MCF 10A (cell line): ENCODE data around the gene LDB2. TPM values are rescaled to one million over a fixed set of nuclear protein-coding genes. Genes with fewer than 3 reads are reported as not detected.
A peak's percentile ranks its signal among the peaks of the same experiment; 100 is the strongest.
"Not testable (repeated sequence)": the region's sequence is repeated elsewhere in the genome, so short reads cannot be mapped to it uniquely, and the experiment has no call there.

Source experiments
- BruUV-seq: library from RNA; stranded (reverse); fragments of 400-500 nt; replicated peaks from 2 replicates; lab custom pipeline; 2021; lab: Mats Ljungman, UMichigan
- CTCF ChIA-PET: fragments of 300-600 bp; sonication (Branson Sonifier 250); formaldehyde crosslinking; extraction: SDS; loops from one replicate; lab custom pipeline; 2021; ENCODE audit warnings: antibody characterized with exemption, inconsistent platforms; lab: Yijun Ruan, JAX
- POLR2A ChIA-PET: fragments of 300-600, 350-650 bp; sonication (Branson Sonifier 250); formaldehyde crosslinking; extraction: SDS; loops from one replicate; lab custom pipeline; 2020; ENCODE audit warnings: antibody characterized with exemption, inconsistent platforms; lab: Yijun Ruan, JAX
- DNase-seq: peaks from one replicate; pipeline ENCODE4 v3.0.0-alpha.2; 2018; ENCODE audit not compliant: unreplicated experiment
- H3K27ac Mint-ChIP-seq: one replicate; pipeline ENCODE4 v1.8.0; 2022; ENCODE audit warnings: mild to moderate bottlenecking, low read depth, mixed read lengths; ENCODE audit not compliant: unreplicated experiment
- H3K27me3 Mint-ChIP-seq: one replicate; pipeline ENCODE4 v1.8.0; 2022; ENCODE audit warnings: mixed read lengths; ENCODE audit not compliant: insufficient read depth, unreplicated experiment
- H3K36me3 Mint-ChIP-seq: one replicate; pipeline ENCODE4 v1.8.0; 2022; ENCODE audit warnings: mild to moderate bottlenecking, moderate library complexity, mixed read lengths; ENCODE audit not compliant: insufficient read depth, unreplicated experiment
- H3K4me1 Mint-ChIP-seq: one replicate; pipeline ENCODE4 v1.8.0; 2022; ENCODE audit warnings: mixed read lengths; ENCODE audit not compliant: insufficient read depth, unreplicated experiment
- H3K4me3 Mint-ChIP-seq: one replicate; pipeline ENCODE4 v1.8.0; 2022; ENCODE audit warnings: mild to moderate bottlenecking, moderate library complexity, mixed read lengths; ENCODE audit not compliant: unreplicated experiment
- H3K9me3 Mint-ChIP-seq: one replicate; pipeline ENCODE4 v1.8.0; 2022; ENCODE audit warnings: mixed read lengths; ENCODE audit not compliant: unreplicated experiment
- intact Hi-C: fragments of 100-400 bp; cut with micrococcal nuclease; formaldehyde crosslinking; loops from 2 replicates; pipeline ENCODE4 v1.14.1; 2022
- total RNA-seq: library from RNA; stranded (reverse); gene quantifications from 2 replicates; pipeline ENCODE4 v1.2.3, GENCODE V29; 2022
- TF ChIP-seq, protein P1 (sequence below): fragments of 200-600 bp; IDR thresholded peaks from one replicate; pipeline ENCODE4 v1.8.0; 2022; ENCODE audit warnings: antibody characterized with exemption, mild to moderate bottlenecking; ENCODE audit not compliant: unreplicated experiment

The LDB2 gene
- total RNA-seq, 1 experiment from 2014 or later: not detected

DNA sequence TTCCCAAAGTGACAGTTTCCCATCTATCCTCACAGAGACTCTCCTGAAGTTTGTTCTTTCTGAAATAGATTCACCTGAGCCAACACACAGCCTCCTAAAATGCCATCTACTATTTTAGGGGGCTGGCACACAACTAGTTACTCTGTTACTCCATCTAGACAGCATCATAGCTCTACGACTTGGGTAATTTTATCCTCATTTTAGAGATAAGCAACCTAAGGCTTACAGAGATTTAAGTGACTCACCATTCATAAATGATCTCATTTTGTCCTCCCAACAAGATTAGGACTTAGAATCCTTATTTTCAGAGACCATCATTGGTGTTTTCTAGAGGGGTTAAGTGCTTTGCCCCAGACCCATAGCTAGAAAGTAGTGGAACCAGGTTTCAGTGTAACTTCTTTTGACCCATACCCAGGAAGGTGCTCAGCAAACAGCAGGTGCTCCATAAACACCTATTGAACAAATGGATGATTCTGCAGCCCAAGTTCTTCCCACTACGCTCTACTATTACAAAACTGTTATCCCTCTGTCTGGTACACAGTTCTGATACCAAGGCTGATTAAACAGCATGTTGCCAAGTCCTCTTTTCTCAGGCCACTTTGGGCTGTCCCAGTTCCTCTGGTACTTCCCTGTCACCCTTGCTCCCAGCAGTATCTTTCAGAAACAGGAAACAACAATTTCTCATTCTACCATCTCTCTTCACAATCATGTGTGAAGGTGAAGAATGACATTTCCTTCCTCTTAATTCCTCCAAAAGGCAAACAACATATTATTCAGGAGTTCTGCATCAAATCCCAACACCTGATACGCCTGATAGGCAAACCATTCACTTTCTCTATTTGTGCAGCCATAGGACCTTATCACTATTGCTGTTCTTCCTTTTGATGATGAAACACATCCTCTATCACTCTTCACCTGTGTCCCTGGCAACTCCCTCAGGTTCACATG, 367.5 kb downstream of the LDB2 start:
- intact Hi-C loops: no loop called here
- H3K4me3 Mint-ChIP-seq: no peak overlapping the region
- no TSS peak for BruUV-seq
- H3K27ac Mint-ChIP-seq: no peak overlapping the region
- H3K36me3 Mint-ChIP-seq: no peaks in the 10 kb centered on the region
- DNase-seq: no peak
- ChIA-PET POLR2A (no interaction called here), CTCF (interaction anchor here (0.6 kb wide), 1 partner anchor 379 kb away, joined by 3 read pairs; no protein-coding TSS in a partner anchor)
- no peaks in the 10 kb centered on the region for H3K9me3 Mint-ChIP-seq
- TF ChIP-seq, protein P1, sequence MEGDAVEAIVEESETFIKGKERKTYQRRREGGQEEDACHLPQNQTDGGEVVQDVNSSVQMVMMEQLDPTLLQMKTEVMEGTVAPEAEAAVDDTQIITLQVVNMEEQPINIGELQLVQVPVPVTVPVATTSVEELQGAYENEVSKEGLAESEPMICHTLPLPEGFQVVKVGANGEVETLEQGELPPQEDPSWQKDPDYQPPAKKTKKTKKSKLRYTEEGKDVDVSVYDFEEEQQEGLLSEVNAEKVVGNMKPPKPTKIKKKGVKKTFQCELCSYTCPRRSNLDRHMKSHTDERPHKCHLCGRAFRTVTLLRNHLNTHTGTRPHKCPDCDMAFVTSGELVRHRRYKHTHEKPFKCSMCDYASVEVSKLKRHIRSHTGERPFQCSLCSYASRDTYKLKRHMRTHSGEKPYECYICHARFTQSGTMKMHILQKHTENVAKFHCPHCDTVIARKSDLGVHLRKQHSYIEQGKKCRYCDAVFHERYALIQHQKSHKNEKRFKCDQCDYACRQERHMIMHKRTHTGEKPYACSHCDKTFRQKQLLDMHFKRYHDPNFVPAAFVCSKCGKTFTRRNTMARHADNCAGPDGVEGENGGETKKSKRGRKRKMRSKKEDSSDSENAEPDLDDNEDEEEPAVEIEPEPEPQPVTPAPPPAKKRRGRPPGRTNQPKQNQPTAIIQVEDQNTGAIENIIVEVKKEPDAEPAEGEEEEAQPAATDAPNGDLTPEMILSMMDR: no peak
- H3K4me1 Mint-ChIP-seq: peaks cover 17% of the 10 kb centered on the region
- peaks cover 78% of the 10 kb centered on the region for H3K27me3 Mint-ChIP-seq

DNA sequence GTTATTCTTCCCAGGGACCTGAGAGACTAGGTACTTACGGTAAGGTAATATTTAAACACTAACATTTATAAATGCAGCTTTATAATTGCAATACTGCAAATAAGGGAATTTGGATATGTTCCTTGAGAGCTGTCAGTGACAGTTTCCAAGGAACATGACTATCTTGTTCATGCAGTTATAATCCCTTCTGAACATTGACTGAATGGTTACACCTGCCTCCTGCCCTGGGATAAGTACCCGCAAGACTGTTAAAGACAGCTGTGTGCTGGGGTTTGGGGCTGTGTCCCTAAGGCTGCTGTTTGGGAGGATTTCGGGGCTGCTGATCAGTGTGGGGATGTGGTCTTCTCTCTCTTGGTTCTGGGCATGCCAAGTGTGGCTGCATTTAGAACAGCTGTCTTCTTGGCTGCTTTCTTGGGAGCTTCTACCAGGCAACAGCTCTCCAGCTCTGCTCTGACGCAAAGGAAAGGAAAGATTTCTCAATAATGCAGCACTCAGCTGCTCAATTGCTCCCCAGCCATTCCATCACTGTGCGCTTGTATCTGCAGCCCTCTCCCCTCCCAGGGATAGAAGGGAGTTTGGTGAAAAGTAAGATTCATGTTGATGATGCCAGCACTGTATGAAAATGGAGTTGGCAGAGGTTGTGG, 373.4 kb downstream of the LDB2 start:
- Mint-ChIP-seq H3K27ac (peak overlapping the region; percentile 12), H3K4me1 (peaks cover 6% of the 10 kb centered on the region), H3K27me3 (peaks cover 97% of the 10 kb centered on the region), H3K9me3 (no peaks in the 10 kb centered on the region), H3K36me3 (no peaks in the 10 kb centered on the region), H3K4me3 (no peak overlapping the region)
- intact Hi-C loops: no loop called here
- POLR2A ChIA-PET: interaction anchor here (0.6 kb wide), 1 partner anchor 19 kb away, joined by 3 read pairs; no protein-coding TSS in a partner anchor
- DNase-seq: no peak
- CTCF ChIA-PET: interaction anchor here (0.8 kb wide), 1 partner anchor 185 kb away, joined by 3 read pairs; no protein-coding TSS in a partner anchor
- no TSS peak for BruUV-seq
- TF ChIP-seq, protein P1: no peak

DNA sequence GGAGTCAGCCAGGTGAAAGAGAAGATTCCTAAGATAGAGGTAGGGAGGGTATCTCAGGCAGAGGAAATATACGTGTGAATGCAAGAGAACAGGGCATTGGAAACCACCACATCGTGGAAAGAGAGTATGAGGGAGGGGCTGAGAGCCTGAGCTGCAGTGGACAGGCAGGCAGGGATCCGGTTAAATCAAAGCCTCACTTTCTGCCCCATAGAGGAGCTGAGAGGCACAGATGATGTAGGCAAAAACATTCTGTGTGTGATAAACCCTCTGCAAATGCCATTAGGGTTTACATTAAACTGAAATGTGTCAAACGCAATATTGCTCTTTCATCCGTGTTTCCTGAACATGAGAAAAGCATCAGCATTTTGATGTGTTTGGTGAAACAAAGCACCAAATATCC, 374.0 kb downstream of the LDB2 start:
- H3K27ac Mint-ChIP-seq: no peak overlapping the region
- no peak for DNase-seq
- intact Hi-C loops: no loop called here
- ChIA-PET CTCF (interaction anchor here (0.8 kb wide), 1 partner anchor 185 kb away, joined by 3 read pairs; no protein-coding TSS in a partner anchor), POLR2A (no interaction called here)
- BruUV-seq: no TSS peak
- peaks cover 6% of the 10 kb centered on the region for H3K4me1 Mint-ChIP-seq
- H3K27me3 Mint-ChIP-seq: peaks cover 93% of the 10 kb centered on the region
- TF ChIP-seq, protein P1: no peak
- H3K9me3 Mint-ChIP-seq: no peaks in the 10 kb centered on the region
- no peaks in the 10 kb centered on the region for H3K36me3 Mint-ChIP-seq
- no peak overlapping the region for H3K4me3 Mint-ChIP-seq

DNA sequence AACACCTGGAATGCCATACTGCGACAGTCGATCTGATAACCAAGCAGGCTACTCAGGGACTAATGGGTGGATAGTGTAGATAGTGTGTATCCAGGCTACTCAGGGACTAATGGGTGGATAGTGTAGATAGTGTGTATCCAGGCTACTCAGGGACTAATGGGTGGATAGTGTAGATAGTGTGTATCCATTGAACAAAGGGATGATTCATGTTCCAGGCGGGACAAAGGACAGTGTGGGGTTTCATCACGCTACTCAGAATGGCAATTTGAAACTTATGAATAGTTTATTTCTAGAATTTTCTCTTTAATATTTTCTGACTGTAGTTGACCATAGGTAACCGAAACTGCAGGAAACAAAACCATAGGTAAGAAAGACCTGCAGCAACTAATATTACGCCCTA, 374.9 kb downstream of the LDB2 start:
- H3K4me3 Mint-ChIP-seq, H3K4me1 Mint-ChIP-seq, DNase-seq, H3K9me3 Mint-ChIP-seq, BruUV-seq, intact Hi-C loops, CTCF ChIA-PET, H3K27ac Mint-ChIP-seq, POLR2A ChIA-PET, H3K36me3 Mint-ChIP-seq: not testable (repeated sequence)
- H3K27me3 Mint-ChIP-seq: peaks cover 93% of the 10 kb centered on the region
